ENCODE measurements around the gene ARHGEF40. TPM values are rescaled to one million over a fixed set of nuclear protein-coding genes. Genes with fewer than 3 reads are reported as not detected.

Gene ARHGEF40
- total RNA-seq (2014; rRNA removed; shearing (Covaris generic)), result 63.9 and 82.1 TPM in 2 replicates

DNA sequence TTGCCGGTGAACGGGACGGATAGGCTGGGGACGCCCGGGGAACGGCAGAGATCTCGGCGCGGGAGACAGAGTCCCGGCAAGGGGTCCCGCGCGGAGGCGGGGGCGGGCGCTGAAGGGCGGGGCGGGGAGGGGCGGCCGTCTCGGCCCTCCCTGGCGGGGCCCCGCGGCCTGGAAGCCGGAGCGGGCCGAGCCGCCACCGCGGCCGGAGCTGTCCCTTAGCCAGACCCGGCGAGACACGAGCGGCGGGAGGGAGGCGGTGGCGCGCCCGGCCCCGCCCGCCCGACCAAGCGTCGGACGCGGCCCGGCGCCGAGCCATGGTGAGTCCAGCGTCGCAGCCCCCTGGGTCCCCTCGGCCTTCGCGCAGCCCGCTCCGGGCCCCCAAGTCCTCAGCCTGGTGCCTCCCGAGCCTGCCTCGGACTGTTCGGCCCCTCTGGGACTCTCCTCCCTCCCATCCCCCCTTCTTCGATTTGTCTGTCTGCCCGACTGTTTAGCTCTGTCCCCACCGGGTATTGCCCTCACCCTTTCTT, at the start of gene ARHGEF40:
Gene ARHGEF40 (plus strand): TSS at position 222 of the 527 bp plus-strand sequence. CDS start 93 bp downstream, at position 315.
- peak; percentile 88 for DNase-seq
- H3K36me3 ChIP-seq (replicated peaks; ENCODE audit: control insufficient read depth, insufficient read depth, low read length), result peaks cover 5% of the 10 kb centered on the region
- H3K27me3 ChIP-seq (ENCODE audit: control insufficient read depth, insufficient read depth, low read length), result peaks cover 7% of the 10 kb centered on the region
- H3K4me3 ChIP-seq (ENCODE audit: insufficient read depth, low read depth, low read length), result peak within 1 kb of the TSS; percentile 86

DNA sequence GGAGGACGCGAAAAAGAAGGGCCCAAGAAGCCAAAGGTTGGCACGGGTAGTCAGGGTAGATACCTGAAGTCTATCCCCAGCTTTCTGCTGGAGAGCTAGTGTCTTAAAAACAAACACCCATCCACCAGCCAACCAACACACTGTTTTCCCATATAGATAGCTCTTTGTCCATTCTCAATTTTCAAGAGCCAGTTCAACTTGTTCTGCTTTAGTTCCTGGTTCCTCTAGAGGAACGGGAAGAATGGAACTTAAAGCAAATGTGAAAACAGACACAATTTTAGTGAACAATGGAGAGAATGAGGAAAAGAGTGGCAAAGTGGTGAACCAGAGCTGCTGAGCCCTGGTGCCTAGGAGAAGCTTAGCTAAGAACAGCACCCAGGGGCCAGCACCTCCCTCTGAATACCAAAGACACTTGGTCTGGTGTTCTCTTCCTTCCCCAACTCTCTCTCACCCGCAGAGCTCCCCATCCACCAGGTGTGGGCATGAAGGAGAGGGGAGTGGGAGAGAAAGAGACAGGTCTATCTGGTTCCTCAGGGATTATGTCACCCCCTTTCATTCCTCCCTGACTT, 49.0 kb upstream of the ARHGEF40 start:
- H3K36me3 ChIP-seq (replicated peaks; ENCODE audit: control insufficient read depth, insufficient read depth, low read length), result peaks cover 1% of the 10 kb centered on the region; the same call in 1 of the 2 replicates
- H3K27me3 ChIP-seq (ENCODE audit: control insufficient read depth, insufficient read depth, low read length), result peaks cover 20% of the 10 kb centered on the region
- DNase-seq, result no peak
- H3K4me3 ChIP-seq (ENCODE audit: insufficient read depth, low read depth, low read length), result no peak overlapping the region

DNA sequence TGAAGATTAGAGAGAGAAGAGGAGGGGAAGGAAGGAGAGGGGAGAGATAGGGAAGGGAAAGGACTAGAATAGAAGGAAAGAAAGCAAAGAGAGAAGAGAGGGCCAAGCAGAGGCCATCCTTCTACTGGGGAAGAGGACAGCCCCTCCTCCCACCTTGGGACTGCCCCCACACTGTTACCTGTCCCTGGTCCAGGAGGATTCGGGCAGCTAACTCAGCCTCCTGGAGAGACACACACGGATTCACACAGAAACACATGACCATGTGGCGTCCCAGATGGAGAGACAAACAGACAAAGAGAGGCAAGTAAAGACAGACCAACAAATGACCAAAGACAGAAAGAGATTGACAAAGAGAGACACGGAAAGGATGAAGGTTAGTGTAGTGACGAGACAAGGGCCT, 47.4 kb upstream of the ARHGEF40 start:
- Histone ChIP-seq H3K4me3 (ENCODE audit: insufficient read depth, low read depth, low read length) (no peak overlapping the region), H3K36me3 (replicated peaks; ENCODE audit: control insufficient read depth, insufficient read depth, low read length) (peaks cover under 1% of the 10 kb centered on the region; the same call in 1 of the 2 replicates), H3K27me3 (ENCODE audit: control insufficient read depth, insufficient read depth, low read length) (peaks cover 21% of the 10 kb centered on the region)
- no peak for DNase-seq

DNA sequence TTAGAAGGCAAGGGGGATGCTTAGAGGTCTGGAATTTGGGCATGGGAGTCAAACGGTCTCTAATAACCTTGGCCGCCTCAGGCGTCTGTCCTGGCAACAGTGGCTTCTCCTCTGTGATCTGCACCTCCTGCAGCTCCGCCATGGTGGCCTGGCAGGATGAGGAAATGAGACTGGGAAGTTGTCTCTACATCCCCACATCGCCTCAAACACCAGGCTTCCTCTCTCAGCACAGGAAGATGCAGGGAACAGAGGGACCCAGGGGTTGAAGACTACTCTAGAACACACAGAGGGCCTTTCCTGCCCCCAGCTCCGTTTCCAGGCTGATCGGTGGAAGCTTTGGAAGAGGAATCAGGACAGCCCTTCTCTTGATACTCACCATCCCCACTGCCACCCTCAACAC, 46.9 kb upstream of the ARHGEF40 start:
- no peak for DNase-seq
- no peaks in the 10 kb centered on the region for H3K36me3 ChIP-seq (replicated peaks; ENCODE audit: control insufficient read depth, insufficient read depth, low read length)
- H3K4me3 ChIP-seq (ENCODE audit: insufficient read depth, low read depth, low read length), result no peak overlapping the region
- peaks cover 21% of the 10 kb centered on the region for H3K27me3 ChIP-seq (ENCODE audit: control insufficient read depth, insufficient read depth, low read length)

DNA sequence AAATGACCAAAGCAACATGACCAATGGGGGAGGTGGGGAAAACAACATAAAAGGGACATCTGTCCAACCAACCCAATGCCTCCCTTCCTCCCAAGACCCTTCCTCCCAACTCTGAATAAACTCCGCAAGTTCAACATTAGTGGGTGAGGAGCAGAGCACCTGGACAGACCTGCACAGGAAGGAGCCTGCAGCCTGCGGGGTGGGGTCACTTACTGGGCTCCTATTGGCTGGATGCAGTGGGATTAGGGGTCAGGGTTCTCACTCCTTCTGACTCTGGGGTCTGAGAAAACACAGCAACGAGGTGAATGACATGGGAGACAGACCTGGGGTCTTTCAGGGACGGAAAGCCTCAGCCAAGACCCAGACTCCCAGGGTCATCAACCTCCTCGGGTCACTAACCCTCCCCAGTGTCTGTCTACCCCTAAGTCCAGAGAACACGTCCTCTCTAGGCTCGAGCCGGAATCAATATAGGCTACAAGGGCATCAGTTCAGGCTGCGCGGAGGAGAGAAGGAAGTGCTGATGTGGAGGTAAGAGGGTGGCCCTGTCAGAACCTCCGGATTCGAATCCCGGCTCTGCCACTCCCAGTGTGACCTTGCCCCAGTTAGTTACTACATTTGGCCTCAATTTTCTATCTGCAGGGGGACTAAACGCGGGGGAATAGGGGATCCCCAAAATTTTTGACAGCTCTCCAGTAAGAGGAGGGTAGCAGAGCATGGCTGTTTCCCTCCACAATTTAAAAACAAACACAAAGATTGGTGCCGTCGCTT, 46.1 kb upstream of the ARHGEF40 start:
- DNase-seq, result peak; percentile 57
- H3K27me3 ChIP-seq (ENCODE audit: control insufficient read depth, insufficient read depth, low read length), result peaks cover 21% of the 10 kb centered on the region
- no peaks in the 10 kb centered on the region for H3K36me3 ChIP-seq (replicated peaks; ENCODE audit: control insufficient read depth, insufficient read depth, low read length)
- H3K4me3 ChIP-seq (ENCODE audit: insufficient read depth, low read depth, low read length), result peak overlapping the region; percentile 81

DNA sequence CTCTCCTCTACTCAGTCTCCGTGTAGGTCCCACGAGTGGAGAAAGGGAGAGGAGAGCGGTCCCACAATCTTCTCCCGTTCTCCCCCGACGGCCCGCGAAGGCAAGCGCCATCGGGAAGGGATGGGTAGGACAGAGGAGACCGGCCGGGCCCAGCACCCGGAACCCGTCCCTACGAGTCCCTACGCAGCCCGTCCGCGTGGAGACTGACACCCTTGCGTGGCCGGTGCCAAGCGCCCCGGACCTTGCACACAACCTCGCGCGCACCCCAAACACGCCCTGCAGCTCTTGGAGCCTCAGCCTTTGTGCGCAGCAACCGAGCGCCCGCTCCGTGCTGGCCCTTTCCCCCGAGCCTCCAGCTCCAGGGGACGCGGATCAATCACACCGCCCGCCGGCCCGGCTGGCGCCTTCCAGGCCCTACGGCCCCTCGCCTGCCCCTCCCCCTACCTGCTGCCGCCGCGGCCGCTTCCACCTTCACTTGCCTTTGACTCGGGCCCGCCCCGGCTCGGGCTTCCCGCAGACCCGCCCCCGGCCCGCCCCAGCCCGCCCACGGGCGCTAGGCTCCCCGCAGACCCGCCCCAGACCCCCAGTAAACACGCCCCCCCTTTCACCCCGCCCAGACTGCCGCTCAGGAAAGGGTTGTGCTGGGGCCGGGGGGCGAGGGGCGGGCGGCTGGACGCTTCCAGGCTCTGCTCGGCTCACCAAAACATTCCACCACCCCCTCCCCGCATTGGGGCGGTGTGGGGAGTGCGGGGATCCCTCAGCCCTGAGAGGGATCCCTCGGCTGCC, 45.3 kb upstream of the ARHGEF40 start, which contains the start of gene NDRG2:
Gene NDRG2 (minus strand): TSS at position 477 of the 786 bp plus-strand sequence. CDS start 1,746 bp downstream, outside the sequence.
- no peaks in the 10 kb centered on the region for H3K36me3 ChIP-seq (replicated peaks; ENCODE audit: control insufficient read depth, insufficient read depth, low read length)
- DNase-seq, result peak; percentile 98
- peak within 1 kb of the TSS; percentile 81 for H3K4me3 ChIP-seq (ENCODE audit: insufficient read depth, low read depth, low read length)
- peaks cover 21% of the 10 kb centered on the region for H3K27me3 ChIP-seq (ENCODE audit: control insufficient read depth, insufficient read depth, low read length)

DNA sequence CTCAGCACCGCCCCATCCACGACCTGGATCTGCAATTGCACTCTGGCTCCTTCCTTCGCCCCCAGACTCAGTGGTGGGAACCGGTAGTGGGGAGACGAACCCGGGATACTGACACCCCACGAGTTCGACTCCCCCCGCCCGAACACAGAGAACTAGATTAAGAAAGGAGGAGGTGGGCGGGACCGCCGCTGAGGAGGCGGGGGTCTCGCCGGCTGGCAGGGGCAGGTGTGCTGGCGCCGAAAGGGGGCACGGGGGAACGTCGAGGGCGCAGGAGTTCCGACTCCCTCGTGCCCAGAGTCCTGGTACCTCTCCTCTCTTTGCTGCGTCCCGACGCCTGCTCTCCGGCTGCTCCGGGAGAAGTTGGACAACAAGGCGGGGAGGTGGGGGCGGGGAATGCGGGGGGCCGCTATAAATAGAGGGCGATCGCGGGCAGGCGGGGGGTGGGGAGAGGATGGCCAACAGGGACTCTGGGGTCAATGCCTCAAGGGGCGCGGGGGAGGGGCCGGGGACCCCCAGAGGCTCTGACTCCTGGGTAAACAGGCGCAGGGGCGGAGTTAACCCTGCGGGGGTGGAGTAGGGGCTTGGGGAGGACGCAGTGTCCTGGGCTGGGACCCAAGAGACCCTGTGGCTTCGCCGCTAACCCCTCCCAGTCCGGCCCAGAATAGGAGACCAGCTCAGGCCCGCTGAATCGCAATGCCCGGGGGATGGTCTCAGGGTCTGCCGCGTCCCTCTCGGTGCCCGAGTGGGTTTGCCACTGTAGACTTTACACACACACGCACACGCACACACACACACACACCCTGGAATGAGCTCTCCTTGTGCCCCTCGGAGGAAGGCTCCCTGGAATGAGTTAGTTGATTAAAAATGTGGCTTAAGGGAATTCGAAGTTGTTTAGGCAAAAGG, 44.5 kb upstream of the ARHGEF40 start:
- Histone ChIP-seq H3K36me3 (replicated peaks; ENCODE audit: control insufficient read depth, insufficient read depth, low read length) (no peaks in the 10 kb centered on the region), H3K4me3 (ENCODE audit: insufficient read depth, low read depth, low read length) (peak overlapping the region; percentile 63), H3K27me3 (ENCODE audit: control insufficient read depth, insufficient read depth, low read length) (peaks cover 21% of the 10 kb centered on the region)
- DNase-seq, result peak; percentile 90

DNA sequence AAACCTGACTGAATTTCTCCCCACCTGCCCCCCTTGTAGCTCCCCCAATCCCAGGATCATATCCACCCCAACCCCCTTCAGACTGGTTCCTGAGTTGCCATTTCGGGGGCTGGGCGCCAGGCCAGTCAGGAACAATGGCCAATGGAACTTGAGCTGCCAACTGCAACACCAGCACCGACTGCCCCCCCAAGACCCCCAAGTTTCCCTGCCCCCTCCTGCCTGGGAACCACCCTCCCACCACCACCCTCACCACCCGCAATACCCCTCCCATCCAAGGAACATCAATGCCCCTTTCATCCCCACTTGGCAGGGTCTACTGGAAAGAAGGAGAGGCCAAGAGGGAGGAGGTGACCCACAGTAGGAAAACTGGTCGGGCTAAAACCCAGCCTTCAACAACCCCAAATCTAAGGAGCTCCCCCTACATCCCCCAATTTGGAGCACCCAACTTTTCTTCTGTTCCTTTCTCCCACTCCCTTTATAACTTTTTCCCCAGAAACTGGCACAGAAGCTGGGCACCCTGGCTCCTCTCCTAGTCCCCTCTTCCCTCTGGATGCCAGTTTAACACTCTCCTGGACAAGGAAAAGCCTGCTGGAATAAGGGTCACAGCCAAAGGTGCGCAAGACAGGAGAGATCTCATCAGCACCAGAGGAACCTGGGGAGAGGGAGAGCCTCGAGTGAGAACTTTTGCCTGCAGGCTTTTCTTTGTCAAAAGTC, 43.7 kb upstream of the ARHGEF40 start:
- H3K4me3 ChIP-seq (ENCODE audit: insufficient read depth, low read depth, low read length), result peak overlapping the region; percentile 63
- no peaks in the 10 kb centered on the region for H3K36me3 ChIP-seq (replicated peaks; ENCODE audit: control insufficient read depth, insufficient read depth, low read length)
- peak; percentile 61 for DNase-seq
- H3K27me3 ChIP-seq (ENCODE audit: control insufficient read depth, insufficient read depth, low read length), result peaks cover 21% of the 10 kb centered on the region

DNA sequence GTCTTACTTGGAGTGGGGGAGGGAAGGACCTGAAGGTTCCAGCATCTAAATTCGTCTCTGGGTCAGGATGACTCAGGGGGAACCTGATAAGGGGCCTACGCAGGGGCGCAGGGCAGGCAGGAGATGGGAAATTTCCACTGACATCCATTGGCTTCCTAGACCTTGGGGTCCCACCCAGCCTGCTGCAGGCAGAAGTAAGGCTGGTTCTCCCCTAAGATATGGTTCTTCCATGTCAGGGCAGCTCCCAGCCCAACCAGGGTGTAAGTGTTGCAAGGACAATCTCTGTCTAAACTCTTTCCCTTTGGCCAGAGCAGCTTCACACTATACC, 43.2 kb upstream of the ARHGEF40 start:
- H3K36me3 ChIP-seq (replicated peaks; ENCODE audit: control insufficient read depth, insufficient read depth, low read length), result no peaks in the 10 kb centered on the region
- H3K27me3 ChIP-seq (ENCODE audit: control insufficient read depth, insufficient read depth, low read length), result peaks cover 21% of the 10 kb centered on the region
- peak; percentile 43 for DNase-seq
- H3K4me3 ChIP-seq (ENCODE audit: insufficient read depth, low read depth, low read length), result no peak overlapping the region

DNA sequence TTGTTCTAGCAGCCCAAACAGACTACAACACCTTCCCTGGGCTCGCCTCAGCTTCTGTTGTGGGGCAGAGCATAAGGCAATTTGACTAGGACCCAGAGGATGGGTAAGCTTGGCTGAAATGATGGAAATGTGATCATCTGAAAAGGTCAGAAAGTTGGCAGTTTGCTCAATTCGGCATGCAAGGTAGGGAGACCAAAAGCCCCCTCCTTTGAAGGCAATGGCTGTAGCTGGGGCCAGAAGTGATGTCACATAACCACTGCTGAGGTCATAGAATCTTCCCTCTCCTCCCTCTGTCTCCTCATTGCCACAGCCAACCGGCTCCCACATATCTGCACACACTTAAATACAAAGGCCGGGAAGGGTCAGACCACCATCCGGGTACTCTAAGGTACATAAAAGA, 40.2 kb upstream of the ARHGEF40 start, which contains the start of gene TPPP2:
Gene TPPP2 (plus strand): TSS at position 301 of the 400 bp plus-strand sequence. CDS start 365 bp downstream, outside the sequence.
- no peak within 1 kb of the TSS for H3K4me3 ChIP-seq (ENCODE audit: insufficient read depth, low read depth, low read length)
- no peaks in the 10 kb centered on the region for H3K36me3 ChIP-seq (replicated peaks; ENCODE audit: control insufficient read depth, insufficient read depth, low read length)
- H3K27me3 ChIP-seq (ENCODE audit: control insufficient read depth, insufficient read depth, low read length), result peaks cover 2% of the 10 kb centered on the region; the same call in 1 of the 2 replicates
- DNase-seq, result no peak

DNA sequence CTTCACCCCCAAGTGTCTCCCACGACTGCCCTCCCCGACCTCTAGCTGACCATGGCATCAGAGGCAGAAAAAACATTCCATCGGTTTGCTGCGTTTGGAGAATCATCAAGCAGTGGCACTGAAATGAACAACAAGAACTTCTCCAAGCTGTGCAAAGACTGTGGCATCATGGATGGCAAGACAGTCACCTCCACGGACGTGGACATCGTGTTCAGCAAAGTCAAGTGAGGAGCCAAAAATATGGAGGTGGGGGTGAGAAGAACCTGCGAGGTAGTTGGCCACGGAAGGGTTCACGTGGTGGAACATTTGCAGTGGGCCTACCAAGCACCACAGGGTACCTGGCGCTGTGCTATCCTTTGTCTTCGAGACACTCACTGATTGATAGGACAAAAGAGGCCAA, 39.6 kb upstream of the ARHGEF40 start:
- H3K36me3 ChIP-seq (replicated peaks; ENCODE audit: control insufficient read depth, insufficient read depth, low read length), result no peaks in the 10 kb centered on the region
- no peak for DNase-seq
- peaks cover 2% of the 10 kb centered on the region; the same call in 1 of the 2 replicates for H3K27me3 ChIP-seq (ENCODE audit: control insufficient read depth, insufficient read depth, low read length)
- H3K4me3 ChIP-seq (ENCODE audit: insufficient read depth, low read depth, low read length), result no peak overlapping the region

DNA sequence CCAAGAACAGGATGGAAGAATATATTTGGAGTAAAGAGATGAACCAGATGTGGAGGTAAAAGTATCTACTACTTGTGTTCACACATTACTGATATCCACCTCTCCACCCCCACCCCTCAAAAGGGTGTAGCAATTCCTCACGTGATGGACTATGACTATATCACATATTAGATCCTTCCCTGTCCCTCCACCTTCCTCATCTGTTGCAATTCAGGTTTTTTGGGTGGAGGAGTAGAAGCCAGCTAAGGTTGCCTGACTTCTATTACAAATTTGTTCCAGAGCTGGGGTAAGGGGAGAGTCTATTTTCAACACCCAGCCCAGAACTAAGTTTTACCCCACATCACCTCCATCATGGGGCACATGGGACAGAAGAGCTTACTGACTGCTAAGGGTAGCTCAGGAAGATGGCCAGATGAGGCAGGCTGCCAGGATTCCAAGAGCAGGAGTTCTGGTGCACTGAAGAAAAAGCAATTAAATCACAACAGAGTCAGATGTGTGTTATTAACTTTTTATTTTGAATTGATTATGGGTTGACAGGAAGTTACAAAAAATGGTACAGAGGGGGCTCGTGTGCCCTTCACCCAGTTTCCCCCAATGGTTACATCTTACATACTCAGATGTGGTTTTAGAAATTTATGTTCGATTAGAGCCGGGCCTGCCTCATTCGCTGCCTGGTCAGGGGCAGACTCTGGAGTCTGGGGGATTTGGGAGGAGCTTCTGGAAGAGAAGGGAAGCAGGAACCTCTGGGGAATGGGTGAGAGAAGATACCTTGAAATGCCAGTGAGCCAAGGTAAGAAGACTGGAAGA, 37.6 kb upstream of the ARHGEF40 start:
- H3K36me3 ChIP-seq (replicated peaks; ENCODE audit: control insufficient read depth, insufficient read depth, low read length), result no peaks in the 10 kb centered on the region
- DNase-seq, result no peak
- H3K4me3 ChIP-seq (ENCODE audit: insufficient read depth, low read depth, low read length), result no peak overlapping the region
- no peaks in the 10 kb centered on the region; the same call in 1 of the 2 replicates for H3K27me3 ChIP-seq (ENCODE audit: control insufficient read depth, insufficient read depth, low read length)

Data from H7 (cell line).